ENCODE measurements around the gene LRRC43. TPM values are rescaled to one million over a fixed set of nuclear protein-coding genes. Genes with fewer than 3 reads are reported as not detected.

LRRC43 gene
- total RNA-seq, 1 experiment from 2014 or later = 0.46 TPM

GRCh38 chr12:122160761-122161160, 22.2 kb upstream of the LRRC43 start:
- DNase-seq = no peak
- Histone ChIP-seq H3K79me2 (ENCODE audit: insufficient read depth, low read length) (no peaks in the 10 kb centered on the region), H4K8ac (replicated peaks; ENCODE audit: insufficient read length, low read depth, low read length) (no peak overlapping the region), H2BK12ac (ENCODE audit: insufficient read length, low read depth, low read length) (no peak overlapping the region), H3K79me1 (ENCODE audit: insufficient read depth, low read depth, low read length, poor library complexity, severe bottlenecking) (no peaks in the 10 kb centered on the region), H4K91ac (ENCODE audit: insufficient read length, low read depth, low read length) (no peak overlapping the region), H3K23me2 (ENCODE audit: insufficient read length, low read depth, low read length, poor library complexity, severe bottlenecking) (no peaks in the 10 kb centered on the region), H2AK5ac (ENCODE audit: insufficient read length, low read length) (no peak overlapping the region), H2AFZ (ENCODE audit: low read length) (no peak overlapping the region), H3K9ac (ENCODE audit: extremely low read depth, insufficient read length, low read length) (no peak overlapping the region), H2BK15ac (ENCODE audit: low read depth, low read length) (no peak overlapping the region), H3T11ph (ENCODE audit: low read length) (no peak overlapping the region), H3K4ac (ENCODE audit: low read depth, low read length) (no peak overlapping the region), H2BK120ac (ENCODE audit: low read depth, low read length, poor library complexity, severe bottlenecking) (no peak overlapping the region), H2BK20ac (ENCODE audit: low read depth, low read length, poor library complexity, severe bottlenecking) (no peak overlapping the region), H3K56ac (ENCODE audit: insufficient read length, low read depth, low read length) (no peak overlapping the region), H3K4me1 (ENCODE audit: insufficient read depth, low read length) (no peaks in the 10 kb centered on the region), H4K5ac (ENCODE audit: insufficient read length, low read depth, low read length) (no peak overlapping the region), H3K27ac (ENCODE audit: insufficient read length, low read depth, low read length) (no peak overlapping the region), H3K23ac (ENCODE audit: insufficient read length, low read depth, low read length) (no peak overlapping the region), H3K4me2 (ENCODE audit: insufficient read depth, insufficient read length, low read length) (no peak overlapping the region), H2BK5ac (ENCODE audit: insufficient read length, low read length) (no peak overlapping the region), H3K9me3 (ENCODE audit: control insufficient read depth, low read depth, low read length) (no peaks in the 10 kb centered on the region), H3K14ac (ENCODE audit: insufficient read depth, low read length) (no peak overlapping the region), H3K18ac (ENCODE audit: insufficient read length, low read depth, low read length) (no peak overlapping the region), H4K20me1 (ENCODE audit: control insufficient read depth, insufficient read depth, insufficient read length) (no peaks in the 10 kb centered on the region), H3K27me3 (ENCODE audit: insufficient read depth, low read length) (no peaks in the 10 kb centered on the region)
- WGBS (ENCODE audit: extremely low coverage, insufficient read length, low lambda C conversion rate) = no CpG with 5 or more reads among the region's 11 CpGs
- Mint-ChIP-seq H3K27me3 (ENCODE audit: low read depth) (peaks cover 3% of the 10 kb centered on the region), H3K9me3 (no peaks in the 10 kb centered on the region), H3K27ac (no peak overlapping the region), H3K36me3 (ENCODE audit: insufficient read depth in 1 of 3, low read depth in 3 of 3) (no peaks in the 10 kb centered on the region), H3K4me3 (no peak overlapping the region), H3K4me1 (peaks cover 5 to 7% of the 10 kb centered on the region in 2 experiments; a peak in 3 of 4 replicates)
- TF ChIP-seq CTCF (conservative IDR thresholded peaks at IDR 0.05) = no peak
